NCI-H2107 treated with DMSO at 0.1 percent for 48 hours (cell line): ENCODE results near the gene TRIM68.

Source experiments
- DNase-seq: peaks from one replicate; lab custom pipeline; 2025; ENCODE audit not compliant: unreplicated experiment; lab: John Stamatoyannopoulos, UW

The TRIM68 gene, protein sequence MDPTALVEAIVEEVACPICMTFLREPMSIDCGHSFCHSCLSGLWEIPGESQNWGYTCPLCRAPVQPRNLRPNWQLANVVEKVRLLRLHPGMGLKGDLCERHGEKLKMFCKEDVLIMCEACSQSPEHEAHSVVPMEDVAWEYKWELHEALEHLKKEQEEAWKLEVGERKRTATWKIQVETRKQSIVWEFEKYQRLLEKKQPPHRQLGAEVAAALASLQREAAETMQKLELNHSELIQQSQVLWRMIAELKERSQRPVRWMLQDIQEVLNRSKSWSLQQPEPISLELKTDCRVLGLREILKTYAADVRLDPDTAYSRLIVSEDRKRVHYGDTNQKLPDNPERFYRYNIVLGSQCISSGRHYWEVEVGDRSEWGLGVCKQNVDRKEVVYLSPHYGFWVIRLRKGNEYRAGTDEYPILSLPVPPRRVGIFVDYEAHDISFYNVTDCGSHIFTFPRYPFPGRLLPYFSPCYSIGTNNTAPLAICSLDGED

DNA sequence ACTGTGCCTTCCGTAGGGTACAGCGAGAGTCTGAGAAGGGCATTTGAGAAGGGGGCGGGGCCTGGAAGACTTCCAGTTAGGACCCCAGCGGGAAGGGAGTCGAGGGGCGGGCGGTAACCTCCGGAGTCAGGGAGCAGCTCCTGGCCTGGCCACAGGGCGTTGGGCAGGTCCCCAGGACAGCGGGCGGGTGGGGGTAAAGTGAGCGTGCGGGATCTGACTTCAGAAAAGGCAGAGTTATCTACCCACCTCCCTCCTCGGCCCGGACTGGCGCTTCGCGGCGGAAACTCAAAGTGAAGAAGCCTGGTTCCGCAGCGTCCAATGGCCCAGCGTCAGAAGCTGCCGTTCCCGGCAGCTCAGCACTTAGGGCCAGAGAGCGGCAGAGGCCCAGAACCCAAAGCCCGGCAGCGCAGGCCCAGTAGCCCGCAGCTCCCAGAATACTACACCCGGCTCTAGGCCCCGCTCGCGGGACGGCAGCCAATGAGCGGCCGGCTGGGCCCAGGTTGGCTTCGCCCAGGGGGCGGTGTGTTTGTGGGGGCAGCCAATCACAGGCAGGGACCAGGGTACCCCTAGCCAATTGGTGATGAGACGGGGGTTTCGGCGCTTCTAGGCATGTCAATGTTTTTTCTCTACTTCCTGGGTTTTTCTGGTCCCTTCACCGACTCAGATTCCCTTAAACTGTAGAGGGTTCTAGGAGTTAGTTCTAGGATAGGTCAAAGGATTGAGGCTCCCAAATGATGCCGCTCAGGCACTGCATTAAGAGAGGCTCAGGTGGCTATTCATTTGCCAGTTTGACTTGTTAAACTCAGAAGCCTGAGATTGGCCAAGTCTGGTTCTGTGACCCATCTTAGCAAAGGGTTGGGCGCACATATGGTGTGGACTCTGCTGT, at the start of gene TRIM68:
TSS of gene TRIM68 (minus strand) at position 451 of the 886 bp plus-strand sequence. CDS start 2,727 bp downstream, outside the sequence.
- peak; percentile 67 for DNase-seq

DNA sequence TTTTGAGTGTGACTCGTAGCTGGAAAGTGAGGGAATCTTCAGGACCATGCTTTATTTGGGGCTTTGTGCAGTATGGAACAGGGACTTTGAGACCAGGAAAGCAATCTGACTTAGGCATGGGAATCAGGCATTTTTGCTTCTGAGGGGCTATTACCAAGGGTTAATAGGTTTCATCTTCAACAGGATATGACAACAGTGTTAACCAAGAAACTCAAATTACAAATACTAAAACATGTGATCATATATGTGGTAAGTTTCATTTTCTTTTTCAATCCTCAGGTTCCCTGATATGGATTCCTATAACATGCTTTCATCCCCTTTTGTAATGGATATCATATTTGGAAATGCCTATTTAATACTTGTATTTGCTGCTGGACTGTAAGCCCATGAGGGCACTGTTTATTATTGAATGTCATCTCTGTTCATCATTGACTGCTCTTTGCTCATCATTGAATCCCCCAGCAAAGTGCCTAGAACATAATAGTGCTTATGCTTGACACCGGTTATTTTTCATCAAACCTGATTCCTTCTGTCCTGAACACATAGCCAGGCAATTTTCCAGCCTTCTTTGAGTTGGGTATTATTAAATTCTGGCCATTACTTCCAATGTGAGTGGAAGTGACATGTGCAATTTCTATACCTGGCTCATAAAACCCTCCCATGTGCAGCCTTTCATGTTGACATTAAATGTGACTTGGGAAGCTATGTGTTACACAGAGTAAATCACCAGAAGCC, 46.8 kb upstream of the TRIM68 start:
- DNase-seq, result no peak

DNA sequence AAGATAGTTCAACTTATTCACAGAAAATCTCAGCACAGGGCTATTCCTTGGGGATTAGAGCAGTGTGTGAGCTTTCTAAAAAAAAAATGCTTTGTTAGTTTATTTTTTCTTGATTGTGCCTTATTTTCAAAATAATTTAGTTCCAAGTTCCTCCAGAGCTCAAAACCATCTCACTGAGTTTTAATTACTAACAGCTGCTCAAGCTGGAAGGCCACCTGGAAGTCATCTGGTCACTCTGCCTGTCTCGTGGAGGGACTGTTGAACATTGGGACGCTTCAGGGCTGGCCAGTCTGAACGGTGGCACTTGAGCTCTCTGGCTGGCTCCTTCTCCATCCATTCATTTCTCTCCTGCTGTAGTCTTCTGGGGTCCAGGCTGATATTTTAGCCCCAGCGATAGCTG, 39.7 kb upstream of the TRIM68 start:
- DNase-seq, result no peak

DNA sequence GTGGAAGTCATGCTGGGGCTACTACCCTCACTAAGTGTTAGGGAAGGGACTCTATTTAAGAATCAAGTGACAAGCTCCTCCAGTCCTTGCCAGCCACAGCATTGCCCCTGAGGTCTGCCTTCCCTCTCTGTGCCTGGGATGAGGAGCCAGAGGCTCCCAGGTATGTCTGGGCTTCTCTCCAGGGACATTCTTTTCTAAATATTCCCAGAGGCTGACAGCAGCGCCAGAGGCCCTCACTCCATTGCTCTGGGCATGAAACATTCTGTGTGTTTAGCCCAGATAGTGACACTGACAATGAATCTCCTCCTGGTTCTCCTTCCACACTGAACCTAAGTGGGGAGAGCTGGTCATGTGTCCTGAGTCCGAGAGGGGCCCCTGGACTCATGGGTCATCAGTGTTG, 37.9 kb upstream of the TRIM68 start:
- DNase-seq, result no peak

DNA sequence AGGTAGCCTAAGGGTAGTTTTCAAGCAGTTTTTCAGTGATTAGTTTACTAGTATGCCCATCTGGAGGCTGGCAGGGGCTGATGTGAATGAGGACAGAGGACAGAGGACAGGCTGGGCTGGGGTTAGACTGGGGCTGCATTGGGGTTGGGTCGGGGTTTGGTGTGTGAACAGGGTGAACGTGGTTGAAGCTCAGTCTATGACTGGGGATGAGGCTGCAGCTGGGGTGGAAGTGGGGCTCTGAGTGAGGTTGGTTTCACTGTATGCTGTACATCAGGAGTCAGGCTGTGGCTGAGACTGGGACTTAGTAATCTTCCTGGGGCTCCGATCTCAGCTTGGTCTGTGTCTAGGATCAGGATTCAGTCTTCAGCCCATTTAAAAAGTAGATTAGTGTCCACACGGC, 36.2 kb upstream of the TRIM68 start:
- DNase-seq, result no peak

DNA sequence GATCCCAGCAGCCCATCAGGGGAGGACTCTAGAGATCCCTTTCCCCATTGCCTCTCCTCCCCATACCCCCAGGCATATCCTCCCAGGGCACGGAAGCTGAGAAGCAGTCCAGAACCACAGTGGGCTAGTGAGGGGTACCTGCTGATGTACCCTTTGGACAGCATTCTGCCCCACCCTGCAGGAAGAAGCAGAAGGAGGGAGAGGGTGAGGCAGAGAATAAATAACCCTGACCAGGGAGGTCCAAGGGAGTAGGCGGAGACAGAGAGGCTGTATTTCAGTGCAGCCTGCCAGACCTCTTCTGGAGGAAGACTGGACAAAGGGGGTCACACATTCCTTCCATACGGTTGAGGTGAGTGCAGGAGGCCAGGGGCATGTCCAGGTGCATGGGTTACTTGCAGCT, 35.7 kb upstream of the TRIM68 start, which contains the start of gene OR51E1:
TSS of gene OR51E1 (plus strand) at position 301 of the 400 bp plus-strand sequence. CDS start 8,545 bp downstream, outside the sequence.
- no peak for DNase-seq

DNA sequence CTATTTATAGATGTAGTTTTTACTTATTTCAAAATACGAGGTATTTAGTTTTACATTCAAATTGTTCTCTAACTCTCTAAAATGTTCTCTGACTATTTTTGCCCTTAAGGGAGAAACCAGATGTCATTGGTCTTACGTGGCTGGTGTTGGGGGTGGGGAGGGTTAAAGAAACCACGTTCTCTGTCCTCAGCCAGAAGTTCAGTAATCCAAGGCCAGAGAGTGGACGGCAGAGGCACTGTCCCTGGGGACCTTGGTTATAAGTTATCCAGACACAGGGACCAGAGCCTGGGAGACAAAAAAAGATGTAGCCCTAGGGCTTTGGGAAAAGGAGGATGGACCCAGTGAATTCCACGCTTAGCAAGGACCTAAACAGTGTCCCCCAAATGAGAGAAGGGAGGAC, 35.0 kb upstream of the TRIM68 start:
- no peak for DNase-seq

DNA sequence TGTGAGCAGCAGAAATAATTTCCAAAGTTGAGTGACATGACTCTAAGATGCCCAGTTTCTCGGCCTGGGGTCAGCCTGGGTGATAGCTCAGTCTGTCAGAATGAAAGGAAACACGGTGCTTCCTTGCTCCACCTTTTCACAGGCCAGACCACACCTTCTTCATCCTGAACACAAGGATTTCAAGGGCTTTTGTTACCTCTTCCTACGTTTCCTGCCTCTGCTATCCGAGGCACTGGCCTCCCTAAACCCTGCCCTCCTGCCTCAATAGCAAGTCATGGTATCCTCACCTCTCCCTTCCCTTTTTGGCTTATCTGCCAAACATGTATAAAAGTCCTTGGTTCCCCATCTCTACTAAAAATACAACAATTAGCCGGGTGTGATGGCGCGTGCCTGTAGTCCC, 34.0 kb upstream of the TRIM68 start:
- DNase-seq, result no peak

DNA sequence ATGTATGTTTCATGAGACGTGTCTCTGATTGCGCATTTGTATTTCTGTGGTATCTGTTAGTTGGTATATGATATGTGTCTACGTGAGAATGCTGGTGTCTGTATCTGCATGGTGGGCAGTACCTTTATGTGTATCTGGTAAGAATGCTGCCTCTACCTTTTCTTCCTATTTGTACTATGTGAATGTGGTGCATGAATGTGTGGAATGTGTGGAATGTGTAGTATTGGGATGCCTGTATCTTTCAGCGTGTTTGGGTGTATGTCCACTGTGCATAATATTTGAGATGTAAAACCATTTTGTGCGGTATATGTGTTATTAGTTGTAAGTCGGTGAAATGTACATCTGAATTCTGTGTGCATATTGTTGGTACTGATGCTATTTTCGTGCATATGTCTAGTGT, 33.5 kb upstream of the TRIM68 start:
- DNase-seq, result no peak

DNA sequence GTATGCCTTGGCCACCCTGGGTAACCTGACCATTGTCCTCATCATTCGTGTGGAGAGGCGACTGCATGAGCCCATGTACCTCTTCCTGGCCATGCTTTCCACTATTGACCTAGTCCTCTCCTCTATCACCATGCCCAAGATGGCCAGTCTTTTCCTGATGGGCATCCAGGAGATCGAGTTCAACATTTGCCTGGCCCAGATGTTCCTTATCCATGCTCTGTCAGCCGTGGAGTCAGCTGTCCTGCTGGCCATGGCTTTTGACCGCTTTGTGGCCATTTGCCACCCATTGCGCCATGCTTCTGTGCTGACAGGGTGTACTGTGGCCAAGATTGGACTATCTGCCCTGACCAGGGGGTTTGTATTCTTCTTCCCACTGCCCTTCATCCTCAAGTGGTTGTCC, 31.9 kb upstream of the TRIM68 start:
- no peak for DNase-seq

DNA sequence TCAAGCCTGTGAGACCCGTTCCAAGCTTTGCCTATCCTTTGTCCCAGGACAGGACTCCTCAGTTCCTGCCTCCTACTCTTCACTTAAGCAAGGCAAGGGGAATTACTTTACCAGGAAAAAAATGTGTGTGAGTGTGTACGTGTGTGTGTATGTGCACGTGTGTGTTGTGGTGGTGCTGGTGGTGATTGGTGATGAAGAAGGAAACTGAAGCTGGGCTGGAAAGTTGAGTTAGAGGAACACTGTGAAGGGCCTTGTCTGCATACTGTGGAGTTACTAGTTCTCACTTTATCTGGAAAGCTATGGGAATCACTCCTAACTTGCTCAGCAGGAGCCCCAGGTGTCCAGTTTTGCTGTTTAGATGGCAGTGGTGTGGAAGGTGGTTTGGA, 29.6 kb upstream of the TRIM68 start:
- DNase-seq, result no peak

DNA sequence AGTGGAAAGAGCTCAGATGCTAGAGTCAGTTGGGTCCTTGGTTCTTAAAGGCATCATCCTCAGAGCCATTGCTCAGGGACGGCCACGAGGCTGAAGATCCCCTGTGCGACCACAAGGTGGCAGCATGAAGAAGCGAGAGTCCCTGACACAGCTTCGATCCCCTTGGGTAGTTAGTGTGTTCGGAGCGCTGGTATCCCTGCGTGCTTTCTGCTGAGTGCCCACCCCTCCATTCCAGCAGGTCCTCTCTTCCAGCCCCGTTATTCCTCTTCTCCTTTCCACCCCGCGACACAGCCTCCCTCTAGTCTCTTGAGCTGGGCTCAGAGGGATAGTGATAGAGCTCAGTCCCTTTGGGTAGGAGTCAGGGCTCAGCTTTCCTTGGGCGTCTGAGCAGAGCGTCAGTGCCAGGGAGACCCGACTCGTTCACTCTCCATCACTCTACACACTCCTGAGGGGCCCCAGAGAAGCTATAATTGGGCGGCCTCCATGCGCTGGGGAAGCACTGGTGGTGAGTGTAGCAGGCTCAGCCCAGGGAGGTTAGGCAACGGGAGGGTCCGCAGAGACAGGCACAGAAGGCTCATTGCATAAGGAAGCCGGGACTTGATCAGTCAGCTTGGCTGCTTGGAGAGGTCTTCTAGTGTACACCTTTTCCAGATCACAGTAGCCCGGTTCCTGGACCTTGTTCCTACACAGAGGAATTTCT, 29.1 kb upstream of the TRIM68 start, which contains the start of gene OR51D1:
TSS of gene OR51D1 (plus strand) at position 516 of the 700 bp plus-strand sequence. CDS start 2,314 bp downstream, outside the sequence.
- peak; percentile 63 for DNase-seq

DNA sequence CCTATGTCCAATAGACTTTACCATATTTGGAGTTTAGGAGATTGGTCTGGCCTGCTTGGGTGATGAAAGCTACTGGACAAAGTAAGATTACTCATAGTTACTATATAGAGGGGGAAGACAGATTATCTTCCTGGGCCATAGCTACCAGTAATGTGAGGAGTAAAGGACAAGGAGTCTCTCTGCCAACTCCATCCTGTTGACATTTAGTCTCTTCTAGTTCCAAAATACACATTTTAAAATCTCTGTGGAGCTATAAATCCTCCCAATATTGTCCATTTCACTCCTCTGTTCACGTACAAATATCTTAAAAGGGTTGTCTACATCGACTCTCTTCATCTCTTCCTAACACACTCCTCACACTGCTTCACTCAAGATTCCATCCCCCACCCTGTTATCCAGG, 28.1 kb upstream of the TRIM68 start:
- no peak for DNase-seq

DNA sequence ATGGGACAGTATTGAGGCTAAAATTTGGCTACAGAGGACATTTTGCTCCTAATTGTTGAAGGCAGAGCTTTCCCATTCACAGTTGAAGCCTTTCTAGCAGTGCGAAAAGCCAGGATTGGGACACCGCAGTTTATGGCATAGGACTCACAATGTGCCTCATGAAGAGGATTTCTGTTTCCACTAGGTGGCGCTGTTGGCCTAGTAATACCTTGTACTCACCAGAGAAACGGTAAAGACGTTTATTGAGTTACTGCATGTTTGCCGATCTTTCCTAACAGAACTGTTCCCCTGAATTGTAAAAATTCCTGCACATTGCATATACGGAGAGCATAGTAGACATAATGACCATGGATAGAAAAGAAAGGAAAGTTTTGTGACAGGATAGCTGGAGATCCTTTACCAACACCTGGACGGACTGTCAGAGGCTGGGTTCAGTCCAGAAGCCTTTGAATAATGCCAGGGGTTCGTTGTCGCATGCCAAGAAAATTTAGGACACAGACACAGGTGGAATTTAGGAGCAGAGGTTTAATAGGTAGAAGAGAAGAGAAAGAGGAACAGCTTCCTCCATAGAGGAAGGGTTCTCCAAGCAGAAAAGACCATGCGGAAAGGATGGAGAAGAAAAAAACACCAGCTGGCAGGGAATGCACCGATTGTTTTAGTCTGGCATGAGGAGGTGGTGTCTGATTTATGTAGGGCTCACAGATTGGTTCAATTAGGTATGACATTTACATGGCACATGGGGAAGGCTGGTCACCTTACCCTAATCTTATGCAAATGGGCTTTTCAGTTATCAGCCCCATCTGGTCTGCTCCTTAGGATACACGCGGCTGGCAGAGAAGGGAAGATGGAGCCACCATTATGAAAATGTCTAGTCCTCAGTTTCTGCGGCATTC, 18.4 kb upstream of the TRIM68 start:
- peak; percentile 78 for DNase-seq

DNA sequence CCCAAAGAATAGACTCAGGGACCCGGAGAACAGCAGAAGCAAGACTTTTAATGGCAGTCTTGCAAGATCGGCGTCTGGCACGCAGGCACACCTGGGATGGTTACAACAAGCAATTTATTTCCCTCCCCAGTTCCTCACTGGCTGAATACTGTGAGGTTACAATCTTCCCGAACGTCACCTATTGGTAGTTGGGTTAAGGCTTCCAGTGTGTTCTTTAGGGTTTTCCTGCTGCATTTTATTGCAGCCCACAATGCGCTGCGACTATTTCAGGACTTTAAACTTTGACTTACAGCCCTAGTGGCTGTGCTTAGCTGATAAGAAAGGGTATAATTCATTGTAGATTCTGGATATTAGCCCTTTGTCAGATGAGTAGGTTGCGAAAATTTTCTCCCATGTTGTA, 11.5 kb upstream of the TRIM68 start:
- DNase-seq, result no peak

DNA sequence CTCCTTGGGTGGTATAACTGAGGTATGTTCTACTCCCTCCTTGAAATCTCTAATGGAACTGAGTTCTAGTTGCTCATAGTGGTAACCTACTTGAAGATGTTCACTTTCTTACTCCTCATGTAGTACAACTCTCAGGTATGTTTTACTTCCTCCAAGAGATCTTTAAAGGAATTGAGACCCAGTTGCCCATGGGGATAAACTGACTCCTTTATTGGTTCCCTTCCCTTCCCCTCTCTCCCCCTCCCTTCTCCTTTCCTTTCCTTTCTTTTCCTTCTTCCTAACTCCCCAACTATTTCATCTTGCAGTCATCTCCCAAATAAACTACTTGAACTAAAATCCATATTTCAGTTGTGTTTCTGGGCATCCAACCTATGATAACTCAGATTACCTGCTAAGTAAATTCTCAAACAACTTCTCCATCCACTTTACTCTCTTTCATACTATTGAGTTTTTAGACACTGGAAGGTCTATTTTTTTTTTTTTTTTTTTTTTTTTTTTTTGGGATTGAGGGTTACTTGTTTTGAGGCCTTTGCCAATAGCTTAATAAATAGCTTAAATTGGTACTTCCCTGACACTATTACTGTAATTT, 7.9 kb upstream of the TRIM68 start:
- no peak for DNase-seq

DNA sequence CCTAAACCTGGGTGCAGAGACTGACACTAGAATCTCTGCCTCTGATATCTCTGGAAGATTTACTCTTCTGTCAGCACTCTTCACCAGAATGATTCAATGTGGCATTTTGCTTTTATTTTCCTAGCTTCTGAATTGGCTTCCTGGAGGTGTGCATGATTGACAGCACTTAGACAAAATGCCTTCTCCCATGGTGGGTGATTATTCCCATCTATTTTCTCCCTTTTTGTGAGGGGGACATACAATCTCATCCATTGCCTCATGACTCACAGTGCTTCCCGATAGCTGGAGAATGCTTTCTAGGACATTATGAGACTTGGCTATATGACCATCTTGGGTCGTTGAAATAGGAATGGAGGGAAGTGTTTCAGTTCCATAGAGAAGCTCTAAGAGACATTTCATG, 4.0 kb upstream of the TRIM68 start:
- DNase-seq, result no peak

DNA sequence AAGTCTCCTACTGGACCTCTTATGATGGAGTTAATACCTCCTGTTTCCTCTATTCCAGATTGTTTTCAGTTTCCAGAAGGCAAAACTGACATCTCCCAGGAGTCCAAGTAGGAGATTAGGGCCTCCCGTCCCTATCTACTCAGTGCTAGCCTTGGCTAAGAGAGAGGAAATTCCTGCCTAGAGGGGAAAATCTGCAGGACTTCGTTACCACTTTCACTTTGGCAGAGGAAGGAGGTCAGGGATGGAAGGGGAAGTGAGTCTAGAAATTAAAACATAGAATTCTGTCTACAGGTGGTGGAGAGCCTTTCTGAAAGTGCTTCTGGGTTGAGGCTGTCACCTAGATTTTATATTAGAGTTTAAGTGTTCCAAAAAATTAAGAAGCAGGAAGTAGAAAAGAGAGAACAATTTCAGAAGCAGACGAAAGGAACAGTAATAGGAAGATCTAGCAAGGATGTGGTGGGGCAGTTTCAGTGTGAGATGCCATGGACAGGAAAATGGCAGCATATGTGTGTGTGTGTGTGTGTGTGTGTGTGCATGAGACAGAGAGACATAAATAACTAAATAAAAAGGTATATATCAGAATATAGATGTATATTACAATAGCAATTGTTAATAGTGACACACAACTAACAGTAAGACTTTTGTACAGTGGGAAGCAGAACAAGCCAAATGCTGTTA, 2.4 kb upstream of the TRIM68 start:
- DNase-seq, result no peak
